Tibial nerve (tissue), 4 donors: ENCODE results near the gene TRMT11.
A peak's percentile ranks its signal among the peaks of the same experiment; 100 is the strongest.

Experiments
- CTCF ChIP-seq, 5 experiments: fragments of 200-600 bp in 3 of 5; fragments of 450-650 bp in 2 of 5; sonication (generic) in 3 of 5; IDR thresholded peaks; one replicate each; pipeline ENCODE4 v1.5.1; 2016 to 2019; ENCODE audit warnings: antibody characterized with exemption in 5 of 5, mild to moderate bottlenecking in 3 of 5, moderate library complexity in 2 of 5
- EP300 ChIP-seq, 2 donors: sonication (generic); formaldehyde crosslinking; IDR thresholded peaks; one replicate each; pipeline ENCODE4 v1.6.1; 2017; ENCODE audit warnings: antibody characterized with exemption in 2 of 2, mild to moderate bottlenecking in 1 of 2
- POLR2A ChIP-seq, 2 donors: fragments of 450-650 bp; IDR thresholded peaks; one replicate each; pipeline ENCODE4 v1.6.1; 2017; ENCODE audit warnings: antibody characterized with exemption in 2 of 2, mild to moderate bottlenecking in 2 of 2, moderate library complexity in 2 of 2

- TF ChIP-seq CTCF (IDR thresholded peaks at IDR 0.05) (peak; percentile 96 to 99 (median 98)), POLR2A (IDR thresholded peaks at IDR 0.05) (peak; percentile 53 to 69), EP300 (IDR thresholded peaks at IDR 0.05) (peak; percentile 89 to 96)
Measured at GRCh38 chr6:125956506-125957390, 29.6 kb upstream of the TRMT11 start, which contains the start of gene HINT3.
